ENCODE results near the gene PER2. TPM values are rescaled to one million over a fixed set of nuclear protein-coding genes. Genes with fewer than 3 reads are reported as not detected.

Gene PER2
- total RNA-seq, 2 donors from 2014 or later: 5.2 to 9.4 TPM

DNA sequence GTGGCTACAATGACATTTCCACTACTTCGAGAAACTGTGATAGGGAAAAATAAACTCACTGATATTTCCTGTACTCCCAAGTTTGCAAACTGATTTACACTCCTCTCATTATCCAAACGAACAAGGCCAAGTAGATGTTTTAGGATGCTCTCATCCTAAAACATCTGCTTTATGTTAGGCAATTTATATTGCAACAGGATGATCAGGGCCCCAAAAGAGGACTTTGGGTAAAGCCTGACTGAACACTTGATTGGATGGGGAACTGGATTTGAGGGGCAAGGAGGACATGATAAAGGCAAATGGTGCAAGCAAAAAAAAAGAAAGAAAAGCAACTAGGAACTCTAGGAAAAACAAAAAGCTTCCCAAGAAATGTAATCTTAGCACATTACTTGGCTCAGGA, 46.4 kb downstream of the PER2 start:
- Histone ChIP-seq H3K27ac (peak overlapping the region; percentile 54 to 62), H3K4me3 (no peak overlapping the region), H3K27me3 (peaks cover 0 to 6% of the 10 kb centered on the region in 2 donors), H3K36me3 (peaks cover 13% of the 10 kb centered on the region), H3K9me3 (no peaks in the 10 kb centered on the region), H3K4me1 (peaks cover 0 to 38% of the 10 kb centered on the region in 2 donors)
- TF ChIP-seq, protein P1, sequence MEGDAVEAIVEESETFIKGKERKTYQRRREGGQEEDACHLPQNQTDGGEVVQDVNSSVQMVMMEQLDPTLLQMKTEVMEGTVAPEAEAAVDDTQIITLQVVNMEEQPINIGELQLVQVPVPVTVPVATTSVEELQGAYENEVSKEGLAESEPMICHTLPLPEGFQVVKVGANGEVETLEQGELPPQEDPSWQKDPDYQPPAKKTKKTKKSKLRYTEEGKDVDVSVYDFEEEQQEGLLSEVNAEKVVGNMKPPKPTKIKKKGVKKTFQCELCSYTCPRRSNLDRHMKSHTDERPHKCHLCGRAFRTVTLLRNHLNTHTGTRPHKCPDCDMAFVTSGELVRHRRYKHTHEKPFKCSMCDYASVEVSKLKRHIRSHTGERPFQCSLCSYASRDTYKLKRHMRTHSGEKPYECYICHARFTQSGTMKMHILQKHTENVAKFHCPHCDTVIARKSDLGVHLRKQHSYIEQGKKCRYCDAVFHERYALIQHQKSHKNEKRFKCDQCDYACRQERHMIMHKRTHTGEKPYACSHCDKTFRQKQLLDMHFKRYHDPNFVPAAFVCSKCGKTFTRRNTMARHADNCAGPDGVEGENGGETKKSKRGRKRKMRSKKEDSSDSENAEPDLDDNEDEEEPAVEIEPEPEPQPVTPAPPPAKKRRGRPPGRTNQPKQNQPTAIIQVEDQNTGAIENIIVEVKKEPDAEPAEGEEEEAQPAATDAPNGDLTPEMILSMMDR (IDR thresholded peaks at IDR 0.05): no peak
- no peak for DNase-seq (ENCODE audit: low spot score)

DNA sequence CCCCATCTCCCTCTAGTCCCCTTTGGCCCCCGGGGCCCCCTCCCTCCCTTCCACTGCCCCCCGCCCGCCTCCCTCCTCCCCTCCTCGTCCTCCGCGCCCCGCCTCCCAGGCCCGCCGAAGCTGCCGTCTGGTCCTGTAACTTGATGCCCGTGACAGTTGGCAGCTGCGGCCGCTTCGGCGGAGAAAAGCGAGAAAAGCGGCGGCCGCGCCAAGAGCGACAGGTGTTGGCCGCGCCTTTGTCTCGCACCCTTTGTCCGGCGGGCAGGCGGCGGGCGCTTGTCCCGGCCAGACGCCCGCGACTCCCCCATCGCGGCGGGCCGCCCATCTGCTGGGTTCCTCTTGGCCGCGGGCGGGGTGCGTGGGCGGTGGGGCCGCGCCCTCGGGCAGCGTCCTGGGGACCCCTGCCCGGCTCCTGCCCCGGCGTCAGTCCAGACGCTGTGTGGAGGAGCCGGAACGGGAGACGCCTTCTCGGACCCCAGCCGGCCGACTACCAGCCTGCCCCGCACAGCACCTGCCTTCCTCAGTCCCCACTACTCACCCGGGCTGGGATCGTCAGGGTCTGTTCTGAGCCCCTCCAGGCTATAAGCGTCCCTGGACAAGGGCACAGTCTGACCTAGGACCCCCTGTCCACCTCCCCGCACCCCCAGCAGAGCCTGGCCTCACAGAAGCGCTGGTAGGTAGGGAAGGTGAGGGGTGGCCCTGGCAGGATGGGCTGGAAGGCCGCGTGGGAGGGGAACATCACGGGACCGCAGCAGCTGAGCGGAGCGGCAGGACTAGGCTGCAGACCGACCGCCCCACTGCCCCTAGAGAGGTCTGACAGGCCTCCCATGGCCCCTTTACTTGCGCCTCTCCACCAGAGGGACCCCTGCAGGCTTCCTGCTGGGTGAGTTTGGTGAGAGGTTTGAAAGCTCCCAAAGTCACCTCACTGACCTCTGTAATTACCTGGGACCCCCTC, 47.4 kb downstream of the PER2 start:
- no peak for DNase-seq (ENCODE audit: low spot score)
- H3K4me3 ChIP-seq: peak overlapping the region; percentile 42 to 76
- no peaks in the 10 kb centered on the region for H3K9me3 ChIP-seq
- peaks cover 9% of the 10 kb centered on the region for H3K36me3 ChIP-seq
- peaks cover 0 to 6% of the 10 kb centered on the region in 2 donors for H3K27me3 ChIP-seq
- peaks cover 0 to 38% of the 10 kb centered on the region in 2 donors for H3K4me1 ChIP-seq
- H3K27ac ChIP-seq: peak overlapping the region; percentile 54 to 74
- TF ChIP-seq, protein P1 (IDR thresholded peaks at IDR 0.05): no peak

DNA sequence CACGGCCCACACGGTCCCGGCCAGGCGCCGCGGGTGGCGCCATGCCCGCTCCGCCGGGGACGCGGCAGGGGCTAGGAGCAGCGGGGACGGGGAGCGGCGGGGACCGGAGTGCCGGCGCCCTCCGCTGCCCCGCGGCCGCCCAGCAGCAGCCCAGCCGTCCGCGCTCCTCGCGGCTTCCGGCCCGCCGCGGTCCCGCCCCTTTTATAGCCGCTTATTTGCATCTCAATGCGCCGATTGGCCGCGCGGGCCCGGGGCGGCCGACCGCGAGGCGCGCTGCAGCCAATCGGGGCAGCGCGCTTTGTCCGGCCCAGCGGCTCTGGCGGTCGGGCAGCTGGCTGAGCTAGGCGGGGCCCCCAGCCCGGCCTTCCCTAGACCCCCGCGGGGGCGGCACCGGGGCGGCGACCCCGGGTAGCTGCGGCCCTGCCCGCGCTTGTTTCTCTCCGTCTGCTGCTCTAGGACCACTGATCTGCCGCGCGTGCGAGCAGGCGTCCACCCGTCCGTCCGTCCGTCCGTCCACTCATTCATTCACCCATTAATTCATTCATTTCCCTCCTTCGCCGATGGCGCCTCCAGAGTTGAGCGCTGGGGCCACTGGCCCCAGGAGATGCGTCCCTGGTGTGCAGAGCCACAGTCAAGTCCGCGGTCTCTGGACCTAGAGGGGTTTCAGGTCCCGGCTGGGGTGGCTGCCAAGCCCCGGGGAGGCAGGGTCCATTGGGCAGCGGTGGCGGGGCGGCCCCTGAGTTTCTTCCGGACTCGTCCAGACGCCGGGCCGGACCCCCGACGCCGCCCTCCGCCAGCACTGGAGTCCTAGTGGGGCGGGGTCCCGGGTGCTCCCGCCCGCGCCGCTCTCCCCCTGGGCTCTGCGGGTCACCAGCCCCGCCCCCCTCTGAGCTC, 48.3 kb downstream of the PER2 start, which contains the start of gene HES6:
Gene HES6, minus strand, starts transcription at position 176 of the 894 bp plus-strand sequence. Its CDS starts 133 bp downstream, at position 43.
- Histone ChIP-seq H3K27me3 (peaks cover 0 to 6% of the 10 kb centered on the region in 2 donors), H3K4me3 (peak within 1 kb of the TSS; percentile 49 to 76), H3K36me3 (peaks cover 2% of the 10 kb centered on the region), H3K4me1 (peaks cover 0 to 38% of the 10 kb centered on the region in 2 donors), H3K27ac (peak within 1 kb of the TSS; percentile 54 to 74), H3K9me3 (no peaks in the 10 kb centered on the region)
- TF ChIP-seq, protein P1 (IDR thresholded peaks at IDR 0.05): no peak
- DNase-seq (ENCODE audit: low spot score): peak; percentile 89

DNA sequence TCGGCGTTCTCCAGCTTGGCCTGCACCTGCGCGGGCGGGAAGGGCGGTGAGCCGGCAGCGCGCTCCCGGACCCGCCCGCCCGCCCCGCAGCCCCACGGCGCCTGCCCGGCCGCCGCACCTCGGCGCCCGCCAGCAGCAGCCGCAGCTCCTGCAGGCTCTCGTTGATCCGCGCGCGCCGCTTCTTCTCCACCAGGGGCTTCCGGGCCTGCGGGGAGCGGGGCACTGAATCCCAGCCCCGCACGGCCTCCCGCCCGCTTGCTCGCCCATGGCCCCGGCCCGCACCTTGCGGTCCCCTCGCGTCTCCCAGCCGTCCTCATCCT, 48.9 kb downstream of the PER2 start:
- peaks cover 0 to 6% of the 10 kb centered on the region in 2 donors for H3K27me3 ChIP-seq
- H3K36me3 ChIP-seq: no peaks in the 10 kb centered on the region
- H3K9me3 ChIP-seq: no peaks in the 10 kb centered on the region
- no peak for DNase-seq (ENCODE audit: low spot score)
- H3K4me3 ChIP-seq: peak overlapping the region; percentile 49 to 76
- H3K27ac ChIP-seq: no peak overlapping the region
- H3K4me1 ChIP-seq: peaks cover 0 to 41% of the 10 kb centered on the region in 2 donors
- TF ChIP-seq, protein P1 (IDR thresholded peaks at IDR 0.05): no peak

DNA sequence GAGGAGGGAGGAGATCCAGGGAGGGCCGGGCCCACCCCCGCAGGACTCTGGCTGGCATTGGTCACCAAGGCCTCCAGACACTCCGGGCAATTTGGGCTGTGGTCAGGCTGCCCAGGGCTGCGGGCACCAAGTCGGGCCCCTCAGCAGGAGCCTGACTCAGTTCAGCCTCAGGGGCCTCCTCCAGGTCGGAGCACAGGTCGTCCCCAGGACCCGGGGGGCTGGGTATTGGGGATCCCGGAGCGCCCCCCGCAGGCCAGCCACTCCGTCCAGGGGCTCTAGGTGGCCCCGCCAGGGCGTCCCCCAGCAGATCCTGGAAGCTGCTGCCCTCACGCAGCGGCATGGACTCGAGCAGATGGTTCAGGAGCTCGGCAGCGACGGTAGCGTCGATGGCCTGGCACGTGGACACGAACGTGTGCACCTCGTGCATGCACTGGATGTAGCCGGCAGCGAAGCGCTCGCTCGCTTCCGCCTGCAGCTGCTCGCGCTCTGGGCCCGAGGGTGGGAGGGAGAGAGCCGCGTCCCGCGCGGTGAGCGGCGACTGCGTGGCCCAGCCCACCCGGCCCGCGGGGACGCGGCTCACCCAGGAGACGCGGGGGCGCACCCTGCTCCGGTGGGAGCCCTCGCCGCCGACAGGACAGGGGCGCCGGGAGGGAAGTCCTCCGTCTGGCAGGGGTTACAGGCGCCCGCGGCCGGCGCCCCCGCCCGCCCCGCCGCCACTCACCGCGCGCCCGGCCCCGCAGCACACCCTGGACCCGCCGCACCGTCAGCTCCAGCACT, 49.5 kb downstream of the PER2 start:
- H3K27ac ChIP-seq: no peak overlapping the region
- H3K27me3 ChIP-seq: peaks cover 0 to 6% of the 10 kb centered on the region in 2 donors
- DNase-seq (ENCODE audit: low spot score): no peak
- H3K9me3 ChIP-seq: no peaks in the 10 kb centered on the region
- peak overlapping the region; percentile 49 to 76 for H3K4me3 ChIP-seq
- H3K4me1 ChIP-seq: peaks cover 0 to 42% of the 10 kb centered on the region in 2 donors
- TF ChIP-seq, protein P1 (IDR thresholded peaks at IDR 0.05): no peak
- no peaks in the 10 kb centered on the region for H3K36me3 ChIP-seq

All from right atrium auricular region (tissue), 2 donors.